DOHH2 (cell line): ENCODE data around the gene DNAH2.

Source experiments
- CTCF ChIP-seq: fragments of 200-600 bp; sonication (generic); IDR thresholded peaks from one replicate; pipeline ENCODE4 v1.5.1; 2014; ENCODE audit warnings: antibody characterized with exemption, mild to moderate bottlenecking, low read depth, low read length; ENCODE audit not compliant: poor library complexity, severe bottlenecking
- EZH2phosphoT487 ChIP-seq: fragments of 200-600 bp; sonication (generic); IDR thresholded peaks from 2 replicates; pipeline ENCODE4 v1.6.1; 2017; ENCODE audit warnings: borderline replicate concordance, mild to moderate bottlenecking, antibody characterized with exemption, low read length, moderate library complexity, mixed read lengths

- TF ChIP-seq CTCF, result peak; percentile 47
- TF ChIP-seq EZH2phosphoT487, result no peak
These were observed 140.9 kb downstream of the DNAH2 start for GRCh38 chr17:7858522-7858810.
